ENCODE results near the gene BSN. TPM values are rescaled to one million over a fixed set of nuclear protein-coding genes. Genes with fewer than 3 reads are reported as not detected.
"Not testable (repeated sequence)": the region's sequence is repeated elsewhere in the genome, so short reads cannot be mapped to it uniquely, and the experiment has no call there.

The BSN gene
- total and polyA plus RNA-seq, 5 experiments from 2014 or later = 0.19 to 0.23 (median 0.22) TPM; not detected in 2

DNA sequence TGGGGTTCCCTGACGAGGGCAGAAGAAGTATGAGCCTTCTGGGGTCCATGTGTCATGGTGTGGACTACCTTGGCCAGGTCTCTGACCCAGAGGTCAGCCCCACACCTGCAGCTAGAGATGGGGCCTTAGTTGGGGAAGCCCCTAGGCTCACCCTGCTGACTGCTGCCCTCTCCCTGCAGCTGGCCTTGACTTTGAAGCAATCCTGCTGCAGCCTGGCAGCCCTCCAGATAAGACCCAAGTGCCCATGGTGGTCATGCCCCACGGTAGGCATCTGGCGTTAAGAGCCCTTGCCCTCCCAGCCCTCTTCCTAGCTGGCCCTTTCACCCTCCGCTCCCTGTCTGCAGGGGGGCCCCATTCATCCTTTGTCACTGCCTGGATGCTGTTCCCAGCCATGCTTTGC lies 127.3 kb downstream of the BSN start:
- ATAC-seq (no peak), DNase-seq (no peak)
- Mint-ChIP-seq H3K27ac (no peak overlapping the region), H3K36me3 (peaks cover 0 to 36% (median 3%) of the 10 kb centered on the region in 3 donors), H3K4me3 (no peak overlapping the region), H3K27me3 (no peaks in the 10 kb centered on the region), H3K4me1 (peaks cover 7 to 25% (median 11%) of the 10 kb centered on the region in 4 donors), H3K9me3 (no peaks in the 10 kb centered on the region)
- POLR2A ChIA-PET = interaction anchor here (0.6 kb wide), 1 partner anchor 10 kb away, joined by 7 read pairs; no protein-coding TSS in a partner anchor

DNA sequence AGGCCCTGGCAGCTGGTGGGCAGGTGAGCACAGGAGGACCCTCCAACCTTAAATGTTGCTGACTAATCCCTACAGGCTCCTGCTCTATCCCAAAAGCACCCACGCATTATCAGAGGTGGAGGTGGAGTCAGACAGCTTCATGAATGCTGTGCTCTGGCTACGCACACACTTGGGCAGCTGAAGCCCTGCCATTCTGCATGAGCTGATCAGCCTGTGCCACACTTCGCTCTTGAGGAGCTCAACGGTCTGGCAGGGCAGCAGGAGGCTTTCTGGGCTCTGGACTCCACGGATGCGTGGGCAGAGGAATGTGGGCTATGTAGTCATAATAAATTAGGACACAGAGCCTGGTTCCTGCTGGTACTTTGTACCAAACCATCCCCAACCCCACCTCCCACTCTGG lies 128.9 kb downstream of the BSN start:
- no peak for ATAC-seq
- Mint-ChIP-seq H3K27ac (no peak overlapping the region), H3K9me3 (no peaks in the 10 kb centered on the region), H3K36me3 (peaks cover 0 to 29% (median 3%) of the 10 kb centered on the region in 3 donors), H3K27me3 (no peaks in the 10 kb centered on the region), H3K4me3 (no peak overlapping the region), H3K4me1 (peaks cover 7 to 20% (median 13%) of the 10 kb centered on the region in 4 donors)
- no peak for DNase-seq
- POLR2A ChIA-PET = no interaction called here

DNA sequence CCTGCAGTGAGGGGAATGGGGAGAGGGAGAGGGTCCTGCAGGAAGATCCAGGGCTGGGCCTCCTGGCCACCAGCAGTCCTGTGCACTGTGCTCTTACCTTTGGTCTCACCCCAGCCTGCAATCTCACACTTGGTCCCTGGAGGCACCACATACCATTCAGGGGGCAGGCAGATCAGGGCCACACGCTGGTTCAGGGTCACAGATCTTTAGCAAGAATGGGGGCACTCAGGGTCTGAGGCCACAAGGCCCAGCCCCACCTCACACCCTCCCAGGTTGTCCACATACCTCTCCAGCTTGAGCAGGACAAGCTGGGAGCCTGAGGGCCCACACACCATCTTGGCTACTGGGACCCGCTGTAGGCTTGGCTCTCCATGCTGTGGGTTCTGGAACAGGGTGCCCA lies 130.2 kb downstream of the BSN start:
- H3K27ac Mint-ChIP-seq, H3K27me3 Mint-ChIP-seq, DNase-seq, H3K9me3 Mint-ChIP-seq, POLR2A ChIA-PET, ATAC-seq: not testable (repeated sequence)
- Mint-ChIP-seq H3K36me3 (peaks cover 0 to 22% (median 5%) of the 10 kb centered on the region in 3 donors), H3K4me3 (peak overlapping the region in 2 of 10 donors; percentile 26 to 28), H3K4me1 (peaks cover 9 to 29% (median 23%) of the 10 kb centered on the region in 4 donors)

DNA sequence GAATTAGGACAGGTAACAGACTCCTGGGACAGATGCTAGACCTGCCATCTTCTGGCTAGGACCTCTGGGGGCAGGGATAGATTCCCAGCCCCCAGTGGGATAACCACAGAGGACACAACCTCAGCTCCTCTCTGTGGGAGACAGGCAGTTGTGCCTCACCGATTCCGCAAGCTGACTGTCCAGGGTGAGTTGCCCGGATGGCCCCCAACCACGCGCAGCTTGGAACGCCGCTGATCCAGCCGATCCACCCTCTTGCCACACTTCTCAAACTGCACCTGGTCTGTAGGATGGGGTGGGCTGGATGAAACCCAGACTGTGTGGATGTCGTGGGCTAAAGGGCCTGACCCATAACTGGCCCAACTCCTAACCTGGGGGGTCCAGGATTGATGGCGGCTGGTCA lies 130.8 kb downstream of the BSN start:
- DNase-seq, H3K27me3 Mint-ChIP-seq, H3K9me3 Mint-ChIP-seq, POLR2A ChIA-PET, ATAC-seq: not testable (repeated sequence)
- Mint-ChIP-seq H3K4me3 (peak overlapping the region in 7 of 10 donors; percentile 20 to 61 (median 28)), H3K4me1 (peaks cover 8 to 29% (median 25%) of the 10 kb centered on the region in 4 donors), H3K36me3 (peaks cover 0 to 17% (median 5%) of the 10 kb centered on the region in 3 donors), H3K27ac (peak overlapping the region in 1 of 10 donors; percentile 59)

DNA sequence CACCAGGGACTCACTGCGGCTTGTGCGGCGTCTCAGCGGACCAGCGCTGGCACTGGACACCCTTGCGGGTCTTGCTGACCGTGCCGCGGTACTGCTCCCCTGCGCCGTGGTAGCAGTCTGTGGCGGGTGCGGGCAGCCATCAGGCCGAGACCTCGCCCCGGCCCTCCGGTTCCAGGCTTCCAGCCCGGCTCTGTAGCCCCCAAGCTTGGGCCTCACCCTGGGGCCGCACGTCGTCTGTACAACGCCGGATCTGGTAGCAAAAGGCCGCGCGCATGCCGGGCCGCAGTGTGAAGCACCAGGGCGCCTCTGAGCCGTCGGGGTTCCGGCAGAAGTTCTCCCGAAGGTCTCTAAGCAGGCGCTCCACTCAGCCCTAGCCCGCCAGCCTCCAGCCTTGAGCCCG lies 131.6 kb downstream of the BSN start:
- Mint-ChIP-seq H3K4me3 (peak overlapping the region in 5 of 10 donors; percentile 19 to 98 (median 75)), H3K4me1 (peaks cover 9 to 36% (median 31%) of the 10 kb centered on the region in 4 donors)
- H3K9me3 Mint-ChIP-seq, H3K27me3 Mint-ChIP-seq, H3K36me3 Mint-ChIP-seq, POLR2A ChIA-PET, H3K27ac Mint-ChIP-seq, DNase-seq: not testable (repeated sequence)
- peak; percentile 0 to 6 for ATAC-seq

DNA sequence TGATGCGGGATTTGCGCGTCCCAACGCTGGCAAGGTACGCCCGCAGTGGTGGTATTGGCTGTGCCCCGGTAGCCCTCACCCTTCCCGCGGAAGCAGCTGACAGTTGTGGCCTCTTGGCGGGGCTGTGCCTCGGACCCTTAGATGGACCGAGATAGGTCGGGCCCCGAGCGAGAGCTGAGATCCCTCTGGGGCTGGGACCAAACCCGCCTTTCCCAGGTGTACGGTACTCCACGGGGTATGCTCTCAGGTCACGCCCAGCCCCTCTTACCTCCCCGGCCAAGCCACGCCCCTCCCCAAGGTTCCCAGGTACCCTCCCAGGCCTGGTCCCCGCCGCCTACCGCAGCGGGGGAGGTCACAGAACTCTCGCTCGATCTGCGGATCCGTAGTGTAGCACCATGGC lies 132.1 kb downstream of the BSN start:
- H3K4me1 Mint-ChIP-seq = peaks cover 12 to 41% (median 36%) of the 10 kb centered on the region in 4 donors
- peak overlapping the region in 3 of 10 donors; percentile 20 to 48 (median 33) for H3K27ac Mint-ChIP-seq
- DNase-seq (peak in 7 of 10 donors; percentile 19 to 52 (median 37)), ATAC-seq (peak; percentile 48 to 51)
- H3K9me3 Mint-ChIP-seq, POLR2A ChIA-PET, H3K36me3 Mint-ChIP-seq, H3K27me3 Mint-ChIP-seq: not testable (repeated sequence)
- peak overlapping the region; percentile 54 to 98 (median 74) for H3K4me3 Mint-ChIP-seq

DNA sequence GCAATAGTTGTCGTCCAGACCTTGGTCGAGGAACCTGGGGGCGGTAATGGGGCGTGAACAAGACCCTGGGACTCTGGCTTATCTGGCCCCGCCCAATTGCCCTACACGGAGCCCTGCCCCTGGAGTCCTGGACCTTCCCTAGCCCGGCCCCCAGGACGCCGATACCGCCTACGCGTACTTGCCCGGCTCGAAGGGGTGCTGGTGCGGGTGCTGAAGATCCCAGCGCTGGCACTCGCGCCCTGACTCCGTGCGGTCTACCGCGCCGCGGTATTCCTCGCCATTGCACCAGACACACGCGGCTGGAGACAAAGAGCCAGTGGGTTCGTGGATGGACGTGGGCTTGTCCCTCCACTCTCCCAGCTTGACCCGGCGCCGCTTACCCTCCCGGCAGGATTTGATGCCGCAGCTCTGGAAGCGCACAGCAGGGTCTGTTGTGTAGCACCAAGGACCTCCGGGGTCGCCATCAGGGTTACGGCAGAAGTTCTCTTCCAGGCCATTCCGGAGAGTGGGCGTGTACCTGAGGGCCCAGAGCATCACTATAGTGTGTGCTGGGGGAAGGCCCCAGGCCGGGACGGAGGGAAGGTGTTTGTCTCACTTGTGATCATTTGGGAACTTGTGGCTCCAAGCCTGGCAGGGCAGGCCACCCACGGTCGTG lies 132.6 kb downstream of the BSN start:
- H3K9me3 Mint-ChIP-seq, POLR2A ChIA-PET, H3K27me3 Mint-ChIP-seq, H3K36me3 Mint-ChIP-seq: not testable (repeated sequence)
- peaks cover 12 to 44% (median 39%) of the 10 kb centered on the region in 4 donors for H3K4me1 Mint-ChIP-seq
- peak overlapping the region in 1 of 10 donors; percentile 85 for H3K27ac Mint-ChIP-seq
- H3K4me3 Mint-ChIP-seq = peak overlapping the region; percentile 29 to 98 (median 66)
- peak; percentile 29 to 39 for ATAC-seq
- peak in 7 of 10 donors; percentile 10 to 54 (median 28) for DNase-seq

DNA sequence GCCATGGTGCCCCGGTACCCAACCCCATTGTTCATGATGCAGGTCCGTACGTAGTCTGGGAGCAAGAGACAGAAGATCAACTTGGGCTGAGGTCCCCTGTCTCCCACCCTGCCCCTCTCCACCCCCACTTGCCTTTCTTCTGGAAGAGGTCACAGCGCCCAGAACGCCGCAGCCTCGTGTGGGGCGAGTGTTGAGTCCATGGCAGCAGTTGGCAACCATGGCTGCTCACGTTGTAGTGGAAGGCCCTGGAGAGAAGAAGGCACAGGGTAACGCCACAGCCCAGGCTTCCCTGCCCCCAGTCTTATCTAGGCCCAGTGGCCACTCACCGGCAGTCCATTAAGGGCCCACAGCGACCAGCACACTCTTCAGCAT lies 133.1 kb downstream of the BSN start:
- ATAC-seq, H3K9me3 Mint-ChIP-seq, DNase-seq, POLR2A ChIA-PET, H3K36me3 Mint-ChIP-seq, H3K27me3 Mint-ChIP-seq: not testable (repeated sequence)
- Mint-ChIP-seq H3K4me1 (peaks cover 12 to 45% (median 42%) of the 10 kb centered on the region in 4 donors), H3K4me3 (peak overlapping the region in 9 of 10 donors; percentile 50 to 98 (median 76)), H3K27ac (peak overlapping the region in 2 of 10 donors; percentile 20 to 85)

DNA sequence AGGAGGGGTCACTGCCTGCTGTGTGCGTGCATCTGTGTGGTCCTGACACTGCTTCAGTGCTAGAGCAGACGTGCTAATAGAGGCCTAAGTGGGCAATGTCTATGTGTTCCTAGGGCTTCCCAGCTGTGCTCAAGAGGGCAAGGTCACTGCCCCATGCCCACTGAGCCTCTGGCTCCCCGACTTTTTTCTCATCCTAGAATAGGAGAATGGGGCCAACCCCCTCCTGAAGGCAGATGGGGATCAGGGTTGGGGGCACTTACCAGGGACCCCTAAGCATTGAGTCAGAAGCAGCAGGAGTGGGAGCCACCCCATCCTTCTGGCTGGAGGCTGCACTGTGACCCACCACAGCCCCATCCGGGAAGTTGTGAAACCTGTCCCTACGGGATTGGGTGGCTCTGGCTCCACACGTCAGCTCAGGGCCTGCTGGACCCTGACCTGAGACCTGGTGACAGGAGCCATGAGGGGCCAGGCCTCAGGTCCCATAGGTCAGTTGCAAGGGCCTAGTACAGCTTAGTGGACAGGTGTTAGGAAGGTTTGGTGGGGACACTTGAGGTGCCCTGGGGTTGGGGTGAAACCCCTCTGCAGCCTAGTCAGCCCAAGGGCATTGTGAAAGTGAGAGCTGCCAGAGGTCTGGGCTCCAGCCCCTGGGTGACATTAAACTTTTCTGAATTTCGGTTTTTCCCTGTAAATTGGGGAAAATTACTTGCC lies 134.2 kb downstream of the BSN start:
- POLR2A ChIA-PET = interaction anchor here (0.6 to 1.5 kb wide), 3 partner anchors 10 to 619 kb away, joined by 3 to 5 read pairs (median 3); no protein-coding TSS in a partner anchor
- DNase-seq, ATAC-seq: not testable (repeated sequence)

DNA sequence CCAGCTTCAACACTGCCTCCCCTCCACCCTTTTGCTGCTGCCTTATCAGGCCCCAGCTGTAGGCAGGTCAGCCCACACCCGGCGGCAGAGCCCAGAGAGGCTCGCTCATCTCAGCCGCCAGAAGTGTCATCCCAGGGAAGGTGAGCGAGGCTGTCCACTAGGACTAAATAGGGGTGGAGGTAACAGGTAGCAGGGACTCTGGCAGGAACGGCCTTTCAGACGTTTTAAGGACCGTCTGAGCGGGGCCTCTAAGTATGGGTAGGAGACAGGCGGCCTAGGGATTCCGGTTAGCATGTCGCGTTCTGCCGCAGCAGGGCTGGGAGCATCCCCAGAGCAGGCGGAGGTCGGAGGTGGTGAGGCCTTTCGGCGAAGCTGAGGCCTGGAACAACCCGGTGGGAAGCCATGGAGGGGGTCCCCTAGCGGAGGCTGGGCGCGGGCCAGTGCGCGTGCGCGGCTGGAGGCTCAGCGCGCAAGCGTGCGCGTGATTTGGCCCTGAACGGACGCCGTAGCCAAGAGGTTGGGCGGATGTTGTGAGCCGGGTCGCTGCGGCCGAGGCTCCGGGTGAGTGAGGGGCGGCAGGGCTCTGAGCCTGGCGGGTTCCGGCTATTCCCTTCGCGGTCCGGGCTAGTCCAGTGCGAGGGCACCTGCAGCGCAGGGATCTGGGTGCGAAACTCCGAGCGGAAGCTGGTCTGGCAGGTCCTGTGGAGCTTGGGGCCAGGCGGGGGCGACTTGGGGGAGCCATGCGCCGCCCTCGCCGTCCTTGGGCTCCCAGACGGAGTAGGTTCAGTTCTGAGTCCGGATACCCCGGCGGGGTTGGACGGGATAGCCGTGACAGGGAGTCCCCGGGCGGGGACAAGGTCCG lies 135.0 kb downstream of the BSN start, which contains the start of the genes MST1 and RNF123:
Gene MST1 (minus strand): TSS at position 429 of the 862 bp plus-strand sequence. CDS start 783 bp downstream, outside the sequence.
Gene RNF123 (plus strand): TSS at position 512 of the 862 bp plus-strand sequence. CDS start 1,609 bp downstream, outside the sequence.
- Mint-ChIP-seq H3K36me3 (peaks cover 0 to 6% (median 1%) of the 10 kb centered on the region in 3 donors), H3K27me3 (no peaks in the 10 kb centered on the region), H3K4me3 (peak within 1 kb of the TSS; percentile 92 to 98 (median 96)), H3K27ac (peak within 1 kb of the TSS; percentile 93 to 99 (median 98)), H3K9me3 (no peaks in the 10 kb centered on the region), H3K4me1 (peaks cover 16 to 53% (median 47%) of the 10 kb centered on the region in 4 donors)
- ATAC-seq (peak; percentile 77 to 79), DNase-seq (peak; percentile 86 to 97 (median 94))
- POLR2A ChIA-PET = interaction anchor here (0.6 to 1.5 kb wide), 6 partner anchors 10 to 620 kb away, joined by 3 to 5 read pairs (median 3); no protein-coding TSS in a partner anchor

More for the DNA sequence above, 134.2 kb downstream of the BSN start:
- Mint-ChIP-seq H3K4me1 (peaks cover 15 to 48% (median 45%) of the 10 kb centered on the region in 4 donors), H3K4me3 (peak overlapping the region; percentile 92 to 98 (median 96)), H3K27ac (peak overlapping the region; percentile 93 to 99 (median 98))
- H3K27me3 Mint-ChIP-seq, H3K36me3 Mint-ChIP-seq, H3K9me3 Mint-ChIP-seq: not testable (repeated sequence)

DNA sequence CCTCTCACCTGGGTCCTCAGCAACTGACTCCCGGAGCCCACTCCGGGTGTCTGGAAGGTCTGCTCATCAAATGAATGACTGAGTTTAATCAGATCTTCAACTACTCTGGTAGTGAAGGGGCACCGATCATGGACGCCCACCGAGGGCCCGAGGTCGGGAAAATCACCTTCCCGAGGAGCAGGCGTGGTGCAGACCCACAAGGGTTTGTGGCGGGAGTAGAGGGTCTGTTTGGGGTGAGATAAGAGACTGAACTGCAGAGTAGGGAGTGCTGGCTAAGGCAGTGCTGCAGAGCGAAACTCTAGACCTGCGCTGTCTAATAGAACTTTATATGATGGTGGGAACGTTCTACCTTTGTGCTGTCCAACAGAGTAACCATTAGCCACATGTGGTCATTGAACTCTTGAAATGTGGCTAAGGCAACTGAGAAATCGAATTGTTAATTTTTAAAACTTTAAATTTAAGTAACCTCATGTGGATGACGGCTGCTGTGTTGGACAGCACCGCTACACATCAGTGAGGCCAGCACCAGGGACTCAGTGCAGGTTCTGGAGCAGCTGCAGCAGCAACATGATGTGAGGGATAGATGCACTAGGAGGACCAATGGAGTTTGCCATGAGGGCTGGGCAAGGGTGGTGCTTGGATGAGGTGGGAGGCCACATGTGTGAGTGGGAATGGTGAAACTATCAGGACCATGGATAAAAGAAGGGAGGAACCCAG lies 135.8 kb downstream of the BSN start:
- peaks cover 17 to 54% (median 47%) of the 10 kb centered on the region in 4 donors for H3K4me1 Mint-ChIP-seq
- DNase-seq = peak in 1 of 10 donors; percentile 10
- H3K4me3 Mint-ChIP-seq = peak overlapping the region; percentile 92 to 98 (median 96)
- H3K27me3 Mint-ChIP-seq, H3K9me3 Mint-ChIP-seq, H3K36me3 Mint-ChIP-seq, ATAC-seq: not testable (repeated sequence)
- peak overlapping the region; percentile 33 to 99 (median 98) for H3K27ac Mint-ChIP-seq
- POLR2A ChIA-PET = interaction anchor here (0.6 to 1.1 kb wide), 4 partner anchors 15 to 360 kb away, joined by 3 to 4 read pairs (median 3); no protein-coding TSS in a partner anchor
